NCI-H510A (cell line): ENCODE measurements around the gene SCGN.
A peak's percentile ranks its signal among the peaks of the same experiment; 100 is the strongest.

Experiments used
- DNase-seq: peaks from one replicate; lab custom pipeline; 2025; lab: John Stamatoyannopoulos, UW

Gene SCGN, protein sequence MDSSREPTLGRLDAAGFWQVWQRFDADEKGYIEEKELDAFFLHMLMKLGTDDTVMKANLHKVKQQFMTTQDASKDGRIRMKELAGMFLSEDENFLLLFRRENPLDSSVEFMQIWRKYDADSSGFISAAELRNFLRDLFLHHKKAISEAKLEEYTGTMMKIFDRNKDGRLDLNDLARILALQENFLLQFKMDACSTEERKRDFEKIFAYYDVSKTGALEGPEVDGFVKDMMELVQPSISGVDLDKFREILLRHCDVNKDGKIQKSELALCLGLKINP

DNA sequence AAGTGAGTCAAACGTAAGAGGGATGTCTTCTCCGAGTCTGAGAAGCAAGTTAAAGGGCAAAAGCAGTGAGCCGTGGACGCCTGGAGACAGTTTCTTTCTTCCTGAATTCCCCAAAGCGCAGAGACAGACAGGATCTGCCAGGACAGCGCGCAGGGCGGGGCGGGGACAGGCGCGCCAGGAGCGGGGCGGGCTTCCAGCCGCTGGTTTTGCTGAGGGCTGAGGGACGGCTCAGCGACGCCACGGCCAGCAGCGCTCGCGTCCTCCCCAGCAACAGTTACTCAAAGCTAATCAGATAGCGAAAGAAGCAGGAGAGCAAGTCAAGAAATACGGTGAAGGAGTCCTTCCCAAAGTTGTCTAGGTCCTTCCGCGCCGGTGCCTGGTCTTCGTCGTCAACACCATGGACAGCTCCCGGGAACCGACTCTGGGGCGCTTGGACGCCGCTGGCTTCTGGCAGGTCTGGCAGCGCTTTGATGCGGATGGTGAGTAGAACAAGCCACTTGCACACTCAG is at the start of gene SCGN:
TSS of gene SCGN (plus strand) at position 209 of the 509 bp plus-strand sequence. CDS start at position 398, 189 bp downstream.
- DNase-seq: peak; percentile 30

GRCh38 chr6:25602674-25602982 is 49.4 kb upstream of the SCGN start:
- no peak for DNase-seq

DNA sequence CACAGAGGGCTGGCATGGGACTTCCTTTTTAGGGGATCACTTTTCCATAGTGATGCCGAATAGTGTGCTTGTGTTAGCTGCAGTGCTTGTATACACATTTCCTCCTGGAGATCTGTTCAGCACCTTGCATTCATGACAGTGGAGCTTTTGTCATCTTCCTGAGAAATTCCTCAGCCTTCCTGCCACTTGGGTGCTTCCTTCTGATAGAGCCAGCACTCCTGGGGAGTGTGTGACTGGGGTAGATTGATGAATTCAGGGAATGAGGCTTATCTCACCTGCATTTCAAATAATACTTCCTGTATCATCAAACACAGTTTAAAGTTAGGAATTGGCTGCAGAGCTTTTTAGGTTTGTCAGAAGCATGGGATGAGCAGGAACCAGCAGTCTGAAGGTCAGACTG is 48.8 kb upstream of the SCGN start:
- DNase-seq: no peak

DNA sequence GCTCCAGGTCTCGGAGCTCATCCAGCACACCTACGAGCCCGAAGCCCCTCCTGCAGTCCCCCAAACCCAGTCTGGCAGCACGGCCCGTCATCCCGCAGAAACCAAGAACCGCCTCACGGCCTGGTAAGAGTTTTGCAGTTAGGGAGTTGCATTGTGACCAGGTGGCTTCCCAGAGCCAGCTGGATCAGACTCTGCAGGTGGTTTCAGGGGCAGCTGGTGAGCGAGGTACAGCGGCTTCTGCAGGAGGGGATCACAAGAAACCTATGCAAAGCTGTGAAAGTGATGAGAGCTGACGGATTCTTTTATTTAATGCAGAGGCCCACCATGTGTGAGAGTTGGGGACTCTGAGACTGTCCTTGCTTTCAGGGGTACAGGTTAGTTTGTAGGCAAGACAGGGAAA is 45.9 kb upstream of the SCGN start:
- peak; percentile 49 for DNase-seq

GRCh38 chr6:25608558-25609174 is 43.3 kb upstream of the SCGN start:
- DNase-seq: no peak

GRCh38 chr6:25612666-25613065 is 39.3 kb upstream of the SCGN start:
- no peak for DNase-seq

GRCh38 chr6:25613415-25613814 is 38.6 kb upstream of the SCGN start:
- no peak for DNase-seq

DNA sequence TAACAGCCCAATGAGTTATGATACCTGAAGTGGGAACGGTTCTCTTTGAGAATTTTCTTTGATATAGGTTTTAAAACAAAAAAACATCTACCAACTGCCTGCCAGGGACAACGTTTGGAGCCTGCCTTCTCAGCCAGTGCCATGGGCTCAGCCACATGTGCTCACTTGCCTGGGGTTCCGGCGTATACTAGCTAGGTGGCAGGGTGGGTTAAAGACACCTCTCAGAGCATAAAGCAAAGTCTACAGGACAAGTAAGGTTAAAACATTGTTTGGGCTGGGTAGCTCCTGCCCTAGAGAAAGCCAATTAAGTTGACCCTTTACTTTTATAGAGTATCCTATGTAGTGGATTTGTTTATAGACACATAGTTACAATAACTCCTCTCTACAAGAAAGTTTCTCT is 38.0 kb upstream of the SCGN start:
- DNase-seq: no peak

- DNase-seq: no peak
Measured at GRCh38 chr6:25615471-25615870, 36.5 kb upstream of the SCGN start.

GRCh38 chr6:25617997-25618396 is 34.0 kb upstream of the SCGN start:
- DNase-seq: no peak

- DNase-seq: no peak
Measured at GRCh38 chr6:25619217-25619616, 32.8 kb upstream of the SCGN start.

DNA sequence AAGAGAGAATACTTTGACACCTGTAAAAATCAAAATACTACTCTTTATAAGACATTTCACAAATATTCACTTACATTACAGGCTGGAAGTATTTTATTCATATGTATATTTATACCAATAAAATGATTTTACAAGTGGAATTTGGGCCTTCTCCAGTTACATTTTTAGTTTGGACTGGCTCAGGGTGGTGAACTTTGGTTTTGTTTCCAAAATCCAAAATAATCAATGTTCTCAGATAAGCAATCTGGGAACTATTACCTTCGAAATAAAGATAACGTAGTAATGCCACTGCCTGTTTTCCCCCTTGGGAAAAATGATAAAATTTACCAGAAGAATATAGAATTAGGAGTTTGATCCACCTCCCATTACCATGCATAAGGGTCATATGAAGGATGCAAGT is 31.6 kb upstream of the SCGN start:
- DNase-seq: no peak

DNA sequence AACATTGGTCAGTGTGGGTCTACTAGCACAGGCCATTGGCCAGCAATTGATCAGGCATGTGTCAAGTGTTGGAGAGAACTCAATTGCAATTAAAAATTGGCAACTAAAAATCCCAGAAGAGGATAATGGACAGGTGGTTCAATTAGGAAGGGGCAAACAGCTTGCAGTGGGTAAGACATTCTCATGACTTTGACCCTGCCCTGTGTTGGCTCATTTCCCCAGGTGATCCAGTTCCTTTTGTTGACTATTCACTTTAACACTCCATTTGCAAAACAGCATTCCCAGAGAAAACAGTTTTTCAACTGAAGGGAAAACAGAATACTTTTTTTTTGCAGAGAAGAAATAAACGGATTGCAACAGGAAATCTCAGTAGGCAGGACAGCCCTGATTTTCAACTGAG is 28.9 kb upstream of the SCGN start:
- no peak for DNase-seq

- DNase-seq: no peak
Measured at GRCh38 chr6:25623879-25624278, 28.1 kb upstream of the SCGN start.

GRCh38 chr6:25627001-25627400 is 25.0 kb upstream of the SCGN start:
- no peak for DNase-seq

- DNase-seq: no peak
Measured at GRCh38 chr6:25628471-25629197, 23.4 kb upstream of the SCGN start.

DNA sequence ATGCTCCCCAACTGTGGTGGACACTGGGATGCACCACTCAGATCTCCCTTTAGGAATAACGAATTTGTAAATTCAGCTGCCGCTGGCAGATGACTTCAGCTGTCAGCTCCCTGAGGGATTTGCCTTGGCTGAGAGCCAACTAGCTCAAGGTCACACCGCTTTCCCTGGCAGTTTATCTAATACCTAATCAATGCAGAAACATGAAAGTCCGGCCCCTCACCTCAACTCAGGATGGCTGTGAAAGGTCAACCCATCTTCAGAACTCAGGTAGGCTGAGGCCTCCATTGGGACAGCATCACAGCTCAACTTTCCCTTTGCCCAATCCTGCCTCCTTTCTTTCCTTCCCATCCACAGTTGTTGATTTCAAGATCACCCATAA is 22.8 kb upstream of the SCGN start:
- peak; percentile 58 for DNase-seq

DNA sequence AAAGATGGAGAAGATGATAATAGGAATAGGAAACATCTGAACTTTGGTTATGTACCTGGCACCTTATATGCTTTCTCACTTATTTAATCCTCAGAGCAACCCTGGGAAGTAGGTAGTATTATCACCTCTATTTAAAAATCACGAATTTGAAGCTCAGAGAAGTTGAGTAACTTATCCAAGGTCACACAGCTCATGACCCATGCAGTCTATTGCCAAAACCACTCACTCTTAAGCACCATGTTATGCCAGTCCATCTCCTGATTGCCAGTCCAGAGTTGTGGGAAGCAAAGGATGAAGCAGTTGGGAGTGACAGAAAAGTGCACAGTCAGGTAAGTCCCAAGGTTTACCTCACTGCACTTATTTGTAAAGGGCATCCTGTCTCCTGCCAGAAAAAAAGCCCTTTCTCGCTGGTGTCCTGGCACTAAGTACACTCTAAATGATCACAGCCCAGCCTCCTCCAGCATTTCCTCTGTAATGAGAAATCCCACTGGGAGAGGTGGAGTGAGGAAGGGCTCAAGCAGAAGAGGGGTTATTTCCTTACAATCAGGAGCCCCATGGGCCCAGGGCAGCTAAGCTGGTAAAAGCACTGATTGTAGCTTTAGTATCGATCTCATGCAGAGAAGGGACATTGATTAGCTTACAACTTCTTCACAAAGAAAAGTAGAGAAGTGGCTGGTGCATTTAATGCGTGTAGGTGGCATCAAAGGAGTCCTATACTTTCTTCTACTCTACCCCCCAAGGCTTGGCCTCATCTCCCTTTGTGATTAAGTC is 21.3 kb upstream of the SCGN start:
- DNase-seq: no peak

- no peak for DNase-seq
Measured at GRCh38 chr6:25635886-25636317, 16.1 kb upstream of the SCGN start.

DNA sequence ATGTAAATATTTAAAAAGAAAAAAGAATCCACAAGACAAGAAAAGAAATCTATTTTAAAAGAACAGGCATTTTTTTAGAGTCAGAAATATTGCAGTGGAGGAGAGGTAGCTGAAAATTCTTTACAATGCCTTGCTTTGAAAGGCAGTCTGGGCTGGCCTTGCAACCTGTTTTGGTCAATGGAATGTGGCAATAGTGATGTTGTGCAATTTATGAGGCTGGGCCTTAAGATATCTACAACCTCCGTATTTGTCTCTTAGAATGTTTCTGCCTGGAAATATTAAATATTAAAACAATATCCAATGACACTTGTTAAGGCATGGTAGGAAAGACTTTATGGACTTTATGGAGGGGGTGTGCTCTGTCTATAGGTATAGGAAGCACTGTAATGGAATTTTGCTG is 14.8 kb upstream of the SCGN start:
- DNase-seq: no peak

DNA sequence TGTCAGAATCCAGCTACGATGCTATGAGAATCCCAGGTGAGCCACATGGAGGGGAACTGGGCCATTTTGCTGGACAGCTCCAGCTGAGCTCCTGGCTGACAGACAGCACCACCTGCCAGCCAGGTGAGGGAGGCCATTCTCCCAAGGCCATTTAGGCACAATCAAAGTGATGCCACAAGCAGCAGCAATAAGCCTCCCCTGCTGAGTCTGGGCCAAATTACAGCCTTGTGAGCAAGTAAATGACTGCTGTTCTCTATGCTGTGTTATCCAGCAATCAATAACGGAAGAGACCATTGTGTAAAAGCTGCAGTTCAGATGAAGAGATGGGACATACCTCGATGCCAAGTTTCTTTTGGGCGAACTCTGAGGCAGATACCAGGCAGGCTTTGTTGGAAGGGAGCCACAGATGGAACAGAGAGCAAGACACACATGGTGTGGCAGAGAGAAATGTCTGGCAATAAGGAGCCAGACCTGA is 14.0 kb upstream of the SCGN start:
- peak; percentile 43 for DNase-seq

DNA sequence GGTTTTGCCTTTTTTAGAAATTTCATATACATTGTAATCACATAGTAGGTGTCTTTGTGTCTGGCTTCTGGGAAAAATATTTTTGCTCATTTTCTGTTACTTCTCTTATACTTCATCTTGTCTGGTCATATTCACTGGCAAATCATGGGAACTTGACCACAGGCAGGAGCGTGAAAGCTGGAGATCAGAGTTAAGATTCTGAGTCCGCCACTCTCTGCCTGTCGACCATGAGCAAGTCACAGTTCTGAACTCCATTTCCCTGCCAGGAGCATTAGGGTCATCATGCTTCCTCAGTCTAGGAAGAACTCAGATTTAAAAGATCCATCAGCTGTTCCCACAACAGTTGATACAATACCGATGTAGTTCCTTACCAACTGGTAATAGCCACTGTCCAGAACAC is 12.4 kb upstream of the SCGN start:
- DNase-seq: no peak
